T-helper 22 cell (primary cell): ENCODE results near the gene GOLM1.

Source experiments
- DNase-seq: peaks from one replicate; pipeline ENCODE4 v3.0.0-alpha.2; 2020; ENCODE audit warnings: low read depth

Gene GOLM1

GRCh38 chr9:86045654-86046053 is 53.7 kb downstream of the GOLM1 start:
- no peak for DNase-seq

DNA sequence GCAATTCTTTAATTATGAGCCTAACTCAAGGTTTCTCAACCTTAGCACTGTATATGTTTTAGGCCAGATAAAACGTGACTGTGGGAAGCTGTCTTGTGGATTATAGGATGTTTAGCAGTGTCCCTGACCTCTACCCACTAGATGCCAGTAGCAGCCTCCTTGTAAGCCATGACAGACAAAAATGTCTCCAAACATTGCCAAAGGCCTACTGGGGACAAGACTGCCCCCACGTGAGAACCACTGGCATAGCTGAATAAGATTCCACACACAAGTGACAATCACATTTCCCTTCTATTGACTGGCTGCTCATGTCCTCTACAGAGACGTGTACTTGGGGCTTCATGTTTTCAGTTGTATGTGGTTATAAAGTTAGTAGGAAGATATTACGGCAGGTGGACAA is 55.4 kb downstream of the GOLM1 start:
- no peak for DNase-seq

DNA sequence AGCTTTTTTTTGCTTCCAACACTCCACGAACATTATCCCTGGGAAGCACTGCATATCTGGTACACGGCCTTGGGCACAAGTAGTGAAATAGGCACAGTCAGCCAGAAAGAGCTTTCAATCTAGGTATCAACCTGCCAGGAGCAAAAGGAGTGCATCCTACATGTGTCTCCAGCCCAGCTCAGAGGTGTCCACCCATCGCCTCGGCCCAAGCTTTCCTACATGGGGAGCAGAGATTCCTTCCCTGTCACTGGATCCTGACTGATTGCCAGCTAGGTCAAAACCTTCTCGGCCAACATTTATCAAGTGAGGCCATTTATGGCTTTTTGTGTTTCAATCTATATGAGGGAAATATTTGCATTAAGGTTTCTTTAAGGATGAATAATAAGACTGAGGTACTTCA is 55.8 kb downstream of the GOLM1 start:
- no peak for DNase-seq

GRCh38 chr9:86042199-86042978 is 57.0 kb downstream of the GOLM1 start:
- DNase-seq = no peak

DNA sequence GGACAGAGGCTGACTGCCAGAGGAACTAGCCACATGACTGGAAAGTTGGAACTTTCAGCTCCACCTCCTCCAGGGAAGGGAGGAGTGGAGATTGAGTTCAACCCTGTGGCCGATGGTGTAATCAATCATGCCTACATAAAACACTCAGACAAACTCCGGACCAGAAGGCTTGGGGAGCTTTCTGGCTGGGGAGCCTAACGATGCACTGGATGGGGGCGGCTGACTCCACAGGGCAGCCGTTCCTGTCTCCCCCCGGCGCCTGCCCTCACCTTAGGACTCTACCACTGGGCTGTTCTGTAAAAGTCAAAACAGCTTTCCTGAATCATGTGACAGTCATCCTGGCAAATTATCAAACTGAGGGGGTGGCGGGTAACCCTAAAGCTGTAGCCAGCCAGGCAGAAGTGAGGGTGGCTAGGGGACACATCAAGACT is 58.0 kb downstream of the GOLM1 start:
- no peak for DNase-seq

- DNase-seq = no peak
Measured at GRCh38 chr9:86040861-86041155, 58.5 kb downstream of the GOLM1 start.

- no peak for DNase-seq
Measured at GRCh38 chr9:86039991-86040860, 59.1 kb downstream of the GOLM1 start.

GRCh38 chr9:86036555-86036954 is 62.8 kb downstream of the GOLM1 start:
- no peak for DNase-seq

- no peak for DNase-seq
Measured at GRCh38 chr9:86035827-86036440, 63.4 kb downstream of the GOLM1 start.

DNA sequence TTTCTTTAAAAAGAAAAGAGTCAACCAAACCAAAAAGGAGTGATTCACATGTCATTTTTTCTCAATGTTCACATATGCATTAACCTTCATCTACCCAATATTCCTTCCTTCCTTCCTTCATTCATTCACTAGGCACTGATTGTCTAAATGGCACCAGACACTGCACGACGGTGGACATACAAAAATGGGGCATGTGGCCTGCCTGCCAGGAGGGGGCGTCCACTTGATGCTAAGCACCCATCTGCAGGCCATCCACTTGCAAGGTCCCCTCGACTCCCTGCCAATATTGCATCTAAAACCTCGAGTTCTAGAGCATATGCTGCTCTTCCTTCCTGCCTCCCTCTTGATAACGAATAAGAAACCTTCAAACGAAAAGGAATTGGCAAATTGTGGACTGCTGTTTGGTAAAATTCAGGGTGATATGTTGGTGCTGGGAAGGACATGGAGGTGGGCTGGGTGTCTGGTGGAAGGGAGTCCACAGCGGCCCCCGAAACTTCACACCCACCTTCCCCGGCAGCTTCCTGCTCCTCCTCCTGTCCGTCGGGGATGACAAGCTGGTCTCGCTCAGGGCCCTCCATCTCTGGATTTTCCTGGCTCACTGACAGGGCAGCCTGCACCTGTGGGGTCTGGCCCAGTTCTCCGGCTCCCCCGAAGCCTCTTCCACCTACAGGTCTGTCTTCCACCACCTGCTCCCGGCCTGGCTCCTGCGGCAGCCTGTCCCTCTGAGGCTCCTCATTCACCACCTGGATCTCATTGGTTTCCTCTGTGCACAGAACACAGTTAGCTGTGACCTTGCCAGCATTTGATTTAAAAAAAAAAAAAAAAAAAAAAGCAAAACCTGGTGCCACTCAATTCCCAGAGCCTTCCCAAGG is 64.3 kb downstream of the GOLM1 start:
- DNase-seq = no peak

- DNase-seq = no peak
Measured at GRCh38 chr9:86027767-86028166, 71.6 kb downstream of the GOLM1 start.

DNA sequence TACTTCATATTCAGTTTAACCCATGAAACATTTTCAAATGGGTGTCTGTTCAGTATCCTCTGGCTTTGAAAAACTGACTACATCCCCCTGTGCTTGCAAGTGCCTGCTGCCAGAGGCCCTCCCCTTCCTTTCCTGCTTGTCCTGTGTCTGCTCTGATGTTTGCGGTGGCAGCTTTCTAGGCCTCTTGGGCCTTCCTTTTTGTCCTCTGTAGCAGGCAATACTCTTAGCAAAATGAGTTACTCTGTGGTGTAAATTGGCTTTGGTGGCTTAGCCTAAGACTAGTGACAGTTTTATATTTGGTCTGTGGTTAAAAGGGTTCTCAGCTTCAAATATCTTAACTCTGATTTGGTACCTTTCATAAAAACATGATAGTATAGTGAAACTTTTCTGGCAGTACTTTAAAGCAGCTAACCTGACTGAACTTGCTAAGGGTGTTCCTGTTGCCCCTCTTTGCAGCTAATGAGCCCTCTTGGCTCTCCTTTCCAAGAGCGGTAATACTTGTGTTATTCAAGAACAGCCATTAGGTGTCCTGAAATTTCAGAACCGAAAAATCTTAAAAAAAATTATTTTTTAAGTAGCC is 76.6 kb downstream of the GOLM1 start:
- DNase-seq = no peak

DNA sequence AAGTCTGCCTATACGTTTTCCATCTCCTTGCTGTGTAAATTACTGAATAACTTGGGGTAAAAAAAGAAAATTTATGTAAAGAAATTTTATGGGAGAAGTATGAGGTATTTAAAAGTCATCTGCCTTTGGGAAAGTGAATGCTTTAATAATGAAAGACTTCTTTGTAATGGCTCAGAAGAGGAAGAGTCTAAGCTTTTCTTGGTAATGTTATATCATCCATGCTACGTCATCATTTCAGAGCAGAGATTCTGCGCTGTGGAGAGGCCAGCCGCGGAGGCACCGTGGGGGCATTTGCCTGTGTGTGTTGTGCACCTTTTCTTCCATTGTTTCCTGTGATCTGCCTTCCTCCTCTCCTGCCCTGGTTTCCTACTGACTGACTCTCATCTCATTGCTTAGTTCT is 78.2 kb downstream of the GOLM1 start:
- no peak for DNase-seq

DNA sequence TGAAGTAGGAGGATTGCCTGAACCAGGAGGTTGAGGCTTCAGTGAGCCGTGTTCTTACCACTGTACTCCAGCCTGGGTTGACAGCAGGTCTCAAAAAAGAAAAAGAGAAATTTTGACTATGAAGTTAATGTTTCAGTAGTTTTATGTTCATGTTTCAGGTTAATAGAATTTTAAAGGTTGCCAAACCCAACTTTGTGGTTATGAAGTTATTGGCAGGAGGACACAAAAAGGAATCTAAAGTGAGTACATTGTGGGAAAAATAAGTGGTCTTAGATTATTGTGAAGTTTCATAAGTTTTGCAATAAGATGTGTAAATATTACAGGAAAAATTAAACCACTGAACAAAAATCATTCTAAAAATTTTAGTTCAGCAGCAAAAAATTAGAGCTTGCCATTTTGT is 78.6 kb downstream of the GOLM1 start:
- DNase-seq = no peak

DNA sequence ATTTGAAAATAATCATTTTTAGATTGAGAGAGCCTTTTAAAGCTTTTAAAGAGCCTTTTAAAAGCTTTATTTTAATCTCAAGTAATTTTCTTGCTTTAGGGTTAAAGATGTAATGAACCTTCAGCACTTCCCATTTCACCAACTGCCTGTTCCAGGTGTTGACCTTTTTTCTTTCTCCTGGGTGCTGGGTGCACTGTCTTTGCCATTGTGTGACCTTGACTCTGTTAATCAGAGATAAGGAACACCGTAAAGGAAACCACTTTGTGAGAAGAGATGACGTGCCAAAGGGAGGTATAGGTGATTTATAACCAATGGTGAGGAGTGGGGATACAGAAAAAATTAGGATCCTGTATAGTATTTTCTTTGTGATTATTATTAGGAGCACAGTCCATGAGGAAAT is 90.2 kb downstream of the GOLM1 start:
- DNase-seq = no peak

DNA sequence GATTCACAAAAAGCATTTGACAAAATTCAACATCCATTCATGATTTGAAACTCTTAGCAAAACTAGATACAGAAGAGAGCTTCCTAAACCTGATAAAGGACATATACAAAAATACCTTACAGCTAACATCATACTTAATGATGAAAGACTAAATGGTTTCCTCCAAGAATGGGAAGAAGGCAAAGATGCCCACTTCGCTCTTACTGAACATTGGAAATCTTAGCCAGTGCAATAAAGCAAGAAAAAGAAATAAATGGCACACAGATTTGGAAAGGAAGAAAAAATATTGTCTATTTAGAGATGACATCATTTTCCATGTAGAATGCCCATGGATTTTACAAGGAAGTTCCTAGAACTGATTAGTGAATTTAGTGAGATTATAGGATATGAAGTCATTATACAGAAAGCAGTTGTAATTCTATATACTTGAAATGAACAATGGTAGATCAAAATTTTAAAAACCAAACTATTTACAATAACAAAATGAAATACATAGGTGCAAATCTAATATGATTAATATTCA is 94.0 kb downstream of the GOLM1 start:
- no peak for DNase-seq

- no peak for DNase-seq
Measured at GRCh38 chr9:85995599-85995998, 103.8 kb downstream of the GOLM1 start.

DNA sequence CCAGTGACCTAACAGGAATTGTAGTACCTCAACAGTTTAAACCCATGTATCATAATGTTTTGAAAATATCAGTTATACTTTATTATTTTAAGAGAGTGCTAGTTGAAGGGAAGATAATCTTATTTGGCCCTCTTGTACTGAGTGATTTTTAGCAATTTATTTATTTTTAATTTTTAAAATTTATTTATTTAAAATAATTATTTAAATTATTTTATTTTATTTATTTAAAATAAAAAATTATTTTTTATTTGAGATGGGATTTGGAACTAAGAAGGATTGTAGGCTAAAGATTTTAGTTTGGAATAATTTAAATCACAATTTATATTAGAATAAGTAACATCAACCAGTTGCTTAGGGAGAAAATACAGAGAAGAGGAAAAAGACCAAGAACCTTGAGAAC is 104.3 kb downstream of the GOLM1 start:
- DNase-seq = no peak

- no peak for DNase-seq
Measured at GRCh38 chr9:85994191-85994590, 105.2 kb downstream of the GOLM1 start.

DNA sequence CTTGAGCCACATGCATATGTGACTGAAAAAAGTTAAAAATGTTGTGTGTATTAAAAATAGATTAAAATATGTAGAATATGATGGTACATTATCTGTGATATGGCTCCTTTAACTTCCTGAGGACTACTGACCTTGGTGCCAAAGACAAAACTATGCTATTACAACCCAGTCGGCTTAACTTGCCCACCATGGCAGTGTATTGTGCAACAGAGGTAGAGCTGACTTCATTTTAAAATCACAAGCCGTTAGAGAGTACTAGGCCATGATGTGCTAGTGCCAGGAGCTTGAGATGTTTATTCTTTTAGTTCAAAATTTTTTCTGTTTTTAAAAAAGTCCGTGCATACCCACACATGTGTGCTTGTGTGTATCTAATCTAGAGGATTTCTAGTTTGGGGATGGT is 112.1 kb downstream of the GOLM1 start:
- DNase-seq = no peak

GRCh38 chr9:85984457-85984856 is 114.9 kb downstream of the GOLM1 start:
- DNase-seq = no peak

DNA sequence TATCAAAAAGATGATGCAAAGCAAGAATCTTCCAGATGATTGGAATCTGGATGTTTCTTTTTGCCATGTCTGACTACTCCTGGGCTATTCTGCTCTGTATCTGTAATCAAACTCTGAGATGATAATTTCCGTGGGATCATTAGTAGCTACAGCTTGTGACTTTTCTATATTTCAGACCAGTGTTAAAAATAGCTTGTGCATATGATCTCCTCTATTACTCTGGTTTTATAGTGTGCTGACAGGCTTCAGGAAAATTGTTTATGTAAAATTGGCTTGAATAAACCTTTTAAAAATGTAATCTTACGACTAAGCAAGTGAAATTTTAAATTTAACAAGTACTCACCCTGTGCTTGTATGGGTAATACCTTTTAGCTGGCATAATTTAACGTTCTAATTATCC is 118.0 kb downstream of the GOLM1 start:
- DNase-seq = no peak
